ENCODE measurements around the gene SORCS2.

DNA sequence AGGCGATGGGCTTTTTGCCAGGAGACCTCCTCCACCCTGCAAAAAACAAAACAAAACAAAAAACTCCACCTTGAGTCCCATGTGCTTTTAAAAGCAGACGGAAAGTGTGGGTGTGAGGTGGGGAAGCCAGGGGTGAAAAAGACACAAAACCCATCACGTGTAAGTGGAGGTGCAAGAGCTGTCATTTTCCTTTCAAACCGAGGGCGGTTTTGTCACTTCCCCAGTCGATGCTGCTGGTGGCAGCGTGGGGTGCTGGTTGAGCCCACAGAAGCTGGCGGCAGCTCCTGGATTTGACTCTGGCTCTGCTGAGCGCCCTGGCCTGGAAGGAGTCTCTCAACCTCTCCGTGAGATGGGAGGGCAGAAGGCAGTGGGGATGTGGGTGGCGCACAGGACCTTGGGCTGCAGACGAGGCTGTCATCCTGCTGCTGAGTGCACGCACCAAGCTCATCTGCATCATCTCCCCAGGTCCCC is 132.3 kb downstream of the SORCS2 start:
- no peak for TF ChIP-seq EZH2phosphoT487 (IDR thresholded peaks at IDR 0.05; ENCODE audit: borderline replicate concordance, low read length)
- TF ChIP-seq, protein P1, sequence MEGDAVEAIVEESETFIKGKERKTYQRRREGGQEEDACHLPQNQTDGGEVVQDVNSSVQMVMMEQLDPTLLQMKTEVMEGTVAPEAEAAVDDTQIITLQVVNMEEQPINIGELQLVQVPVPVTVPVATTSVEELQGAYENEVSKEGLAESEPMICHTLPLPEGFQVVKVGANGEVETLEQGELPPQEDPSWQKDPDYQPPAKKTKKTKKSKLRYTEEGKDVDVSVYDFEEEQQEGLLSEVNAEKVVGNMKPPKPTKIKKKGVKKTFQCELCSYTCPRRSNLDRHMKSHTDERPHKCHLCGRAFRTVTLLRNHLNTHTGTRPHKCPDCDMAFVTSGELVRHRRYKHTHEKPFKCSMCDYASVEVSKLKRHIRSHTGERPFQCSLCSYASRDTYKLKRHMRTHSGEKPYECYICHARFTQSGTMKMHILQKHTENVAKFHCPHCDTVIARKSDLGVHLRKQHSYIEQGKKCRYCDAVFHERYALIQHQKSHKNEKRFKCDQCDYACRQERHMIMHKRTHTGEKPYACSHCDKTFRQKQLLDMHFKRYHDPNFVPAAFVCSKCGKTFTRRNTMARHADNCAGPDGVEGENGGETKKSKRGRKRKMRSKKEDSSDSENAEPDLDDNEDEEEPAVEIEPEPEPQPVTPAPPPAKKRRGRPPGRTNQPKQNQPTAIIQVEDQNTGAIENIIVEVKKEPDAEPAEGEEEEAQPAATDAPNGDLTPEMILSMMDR (IDR thresholded peaks at IDR 0.05; ENCODE audit: low read depth, low read length, poor library complexity, severe bottlenecking) = no peak

Data from DOHH2 (cell line).